Measurements from ENCODE around the gene LGALS12. TPM values are rescaled to one million over a fixed set of nuclear protein-coding genes. Genes with fewer than 3 reads are reported as not detected.

Gene LGALS12
- total and polyA plus RNA-seq, 10 of the 15 experiments (the other 5 are each of a cell fraction or from before 2014, with no cell fraction given) = not detected

GRCh38 chr11:63551091-63551888, 45.4 kb downstream of the LGALS12 start (continued):
- TF ChIP-seq PRDM15 (CRISPR knock-in tag; IDR thresholded peaks at IDR 0.05) (no peak), SMAD1 (IDR thresholded peaks at IDR 0.05; ENCODE audit: low read depth, partially characterized antibody) (no peak), NFXL1 (IDR thresholded peaks at IDR 0.05; ENCODE audit: borderline replicate concordance) (no peak), MEF2B (IDR thresholded peaks at IDR 0.05; ENCODE audit: partially characterized antibody, poor library complexity, severe bottlenecking) (no peak), ZNF274 (IDR thresholded peaks at IDR 0.05; ENCODE audit: insufficient read depth, insufficient read length) (no peak)

GRCh38 chr11:63551889-63552266, 46.0 kb downstream of the LGALS12 start:
- Histone ChIP-seq H4K20me1 (ENCODE audit: control insufficient read depth, insufficient read depth) (no peaks in the 10 kb centered on the region), H3K4me3 (no peak overlapping the region), H3K4me2 (ENCODE audit: control insufficient read depth, insufficient read depth) (no peak overlapping the region), H3K27me3 (replicated peaks in 1 of 2; ENCODE audit: control insufficient read depth in 2 of 2, insufficient read depth in 2 of 2, low read length in 1 of 2) (no peaks in the 10 kb centered on the region), H3K9ac (ENCODE audit: control insufficient read depth, insufficient read depth, low read length) (no peak overlapping the region), H3K9me3 (replicated peaks; ENCODE audit: control insufficient read depth, insufficient read depth, low read length) (no peaks in the 10 kb centered on the region), H2AFZ (ENCODE audit: control insufficient read depth, low read depth, low read length) (no peak overlapping the region), H3K79me2 (ENCODE audit: control insufficient read depth, insufficient read depth, low read length) (no peaks in the 10 kb centered on the region), H3K36me3 (ENCODE audit: control insufficient read depth in 2 of 2, insufficient read depth in 2 of 2, low read length in 1 of 2) (no peaks in the 10 kb centered on the region), H3K27ac (ENCODE audit: control insufficient read depth, insufficient read depth) (no peak overlapping the region), H3K4me1 (ENCODE audit: control insufficient read depth, insufficient read depth, low read length) (peaks cover 23% of the 10 kb centered on the region)
- no peak for ATAC-seq
- FAIRE-seq = no peak
- SMC1A ChIA-PET (ENCODE audit: uncharacterized antibody, unreplicated experiment) = interaction anchor here (1.1 to 1.9 kb wide), 2 partner anchors 15 to 72 kb away, joined by 4 to 7 read pairs; partner anchors contain the start of gene PLAAT4
- TF ChIP-seq YY1 (IDR thresholded peaks at IDR 0.05; ENCODE audit: low read depth, low read length) (0 out of 2 replicates have a peak, but pooled peaks have one; percentile 23), DPF2 (IDR thresholded peaks at IDR 0.05) (no peak)
- POLR2A ChIA-PET = no interaction called here
- intact Hi-C loops (cut with micrococcal nuclease; ENCODE audit: unreplicated experiment) = no loop called here
- in situ Hi-C loops (cut with MboI) = no loop called here
- no TSS peak for BruUV-seq (replicated peaks)
- DNase-seq (ENCODE audit: low read depth, low spot score) = no peak
- RAD21 ChIA-PET (ENCODE audit: unreplicated experiment) = interaction anchor here (0.7 kb wide), 2 partner anchors 15 to 642 kb away, joined by 3 read pairs; partner anchors contain the start of gene PLAAT4
- 99% methylated on average over 5 of the region's 6 CpGs for WGBS (ENCODE audit: insufficient coverage, insufficient replicate concordance, low lambda C conversion rate, missing lambda C conversion rate)
- CTCF ChIA-PET = interaction anchor here (1.2 to 1.3 kb wide), 2 partner anchors 15 to 85 kb away, joined by 3 read pairs; partner anchors contain the start of gene PLAAT4

Measured in GM12878 (cell line).